ENCODE measurements around the gene RPL37. TPM values are rescaled to one million over a fixed set of nuclear protein-coding genes. Genes with fewer than 3 reads are reported as not detected.
"Not testable (repeated sequence)": the region's sequence is repeated elsewhere in the genome, so short reads cannot be mapped to it uniquely, and the experiment has no call there.

RPL37 gene
- total and polyA plus RNA-seq, 8 donors, result 87.9 to 2,879 (median 1,228) TPM

DNA sequence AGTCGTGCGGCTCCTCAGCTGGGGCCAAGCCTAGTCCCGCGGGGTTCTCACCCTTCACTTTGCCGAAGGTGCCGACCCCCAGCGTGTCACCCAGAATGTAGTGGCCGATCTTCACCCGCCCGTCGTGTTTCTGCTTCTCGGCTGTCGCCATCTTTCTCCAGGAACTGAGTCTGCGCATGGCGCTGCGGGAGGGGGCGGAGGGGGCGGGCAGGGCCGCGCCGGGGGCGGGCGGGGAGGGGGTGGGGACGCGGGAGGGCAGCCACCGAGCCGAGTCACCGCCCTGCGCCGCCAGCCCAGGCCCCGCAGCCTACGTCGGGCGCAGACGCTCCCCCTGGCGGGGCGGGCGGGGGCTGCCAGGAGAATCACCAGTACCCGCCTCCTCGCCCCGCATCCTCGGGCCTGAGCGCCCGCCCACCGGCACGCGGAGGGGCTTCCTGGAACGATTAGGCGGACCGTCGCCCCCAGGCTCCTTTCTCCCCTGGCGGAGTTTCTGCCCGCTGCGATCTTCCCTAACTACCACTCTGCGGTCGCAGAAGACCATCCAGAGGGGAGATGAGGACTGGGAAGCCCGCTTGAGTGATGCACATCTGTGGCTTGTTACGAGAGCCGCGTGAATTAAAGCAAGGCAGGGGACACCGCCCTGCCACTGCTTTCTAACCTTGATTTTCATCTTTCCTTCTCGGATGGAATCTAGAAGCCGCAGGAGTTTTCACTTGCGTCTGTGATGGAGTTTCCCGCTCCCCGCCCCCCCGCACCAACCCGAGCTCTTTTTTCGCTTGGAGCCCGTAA, 36.8 kb downstream of the RPL37 start, which contains the start of gene PRKAA1:
Gene PRKAA1 (minus strand): TSS at position 363 of the 789 bp plus-strand sequence. CDS start 185 bp downstream, at position 178.
- Histone ChIP-seq H3K27ac (peak within 1 kb of the TSS; percentile 96 to 99 (median 97)), H3K27me3 (no peaks in the 10 kb centered on the region), H3K36me3 (no peaks in the 10 kb centered on the region), H3K4me1 (peaks cover 10 to 50% (median 34%) of the 10 kb centered on the region in 4 donors), H3K9me3 (no peaks in the 10 kb centered on the region), H3K4me3 (peak within 1 kb of the TSS; percentile 96 to 100 (median 98))
- peak; percentile 90 to 96 for DNase-seq
- TF ChIP-seq, protein P1, sequence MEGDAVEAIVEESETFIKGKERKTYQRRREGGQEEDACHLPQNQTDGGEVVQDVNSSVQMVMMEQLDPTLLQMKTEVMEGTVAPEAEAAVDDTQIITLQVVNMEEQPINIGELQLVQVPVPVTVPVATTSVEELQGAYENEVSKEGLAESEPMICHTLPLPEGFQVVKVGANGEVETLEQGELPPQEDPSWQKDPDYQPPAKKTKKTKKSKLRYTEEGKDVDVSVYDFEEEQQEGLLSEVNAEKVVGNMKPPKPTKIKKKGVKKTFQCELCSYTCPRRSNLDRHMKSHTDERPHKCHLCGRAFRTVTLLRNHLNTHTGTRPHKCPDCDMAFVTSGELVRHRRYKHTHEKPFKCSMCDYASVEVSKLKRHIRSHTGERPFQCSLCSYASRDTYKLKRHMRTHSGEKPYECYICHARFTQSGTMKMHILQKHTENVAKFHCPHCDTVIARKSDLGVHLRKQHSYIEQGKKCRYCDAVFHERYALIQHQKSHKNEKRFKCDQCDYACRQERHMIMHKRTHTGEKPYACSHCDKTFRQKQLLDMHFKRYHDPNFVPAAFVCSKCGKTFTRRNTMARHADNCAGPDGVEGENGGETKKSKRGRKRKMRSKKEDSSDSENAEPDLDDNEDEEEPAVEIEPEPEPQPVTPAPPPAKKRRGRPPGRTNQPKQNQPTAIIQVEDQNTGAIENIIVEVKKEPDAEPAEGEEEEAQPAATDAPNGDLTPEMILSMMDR (IDR thresholded peaks at IDR 0.05), result peak in 5 of 7 experiments; percentile 38 to 89 (median 63)
- TF ChIP-seq EP300 (IDR thresholded peaks at IDR 0.05), result no peak
- peak; percentile 41 to 77 (median 60) for TF ChIP-seq POLR2AphosphoS5 (IDR thresholded peaks at IDR 0.05)
- intact Hi-C loops (cut with DNase I; ENCODE audit: low total_unique reads), result no loop called here
- 0 to 1% (median 0%) methylated on average over 30 to 70 of the region's 70 CpGs for WGBS, 5 donors

DNA sequence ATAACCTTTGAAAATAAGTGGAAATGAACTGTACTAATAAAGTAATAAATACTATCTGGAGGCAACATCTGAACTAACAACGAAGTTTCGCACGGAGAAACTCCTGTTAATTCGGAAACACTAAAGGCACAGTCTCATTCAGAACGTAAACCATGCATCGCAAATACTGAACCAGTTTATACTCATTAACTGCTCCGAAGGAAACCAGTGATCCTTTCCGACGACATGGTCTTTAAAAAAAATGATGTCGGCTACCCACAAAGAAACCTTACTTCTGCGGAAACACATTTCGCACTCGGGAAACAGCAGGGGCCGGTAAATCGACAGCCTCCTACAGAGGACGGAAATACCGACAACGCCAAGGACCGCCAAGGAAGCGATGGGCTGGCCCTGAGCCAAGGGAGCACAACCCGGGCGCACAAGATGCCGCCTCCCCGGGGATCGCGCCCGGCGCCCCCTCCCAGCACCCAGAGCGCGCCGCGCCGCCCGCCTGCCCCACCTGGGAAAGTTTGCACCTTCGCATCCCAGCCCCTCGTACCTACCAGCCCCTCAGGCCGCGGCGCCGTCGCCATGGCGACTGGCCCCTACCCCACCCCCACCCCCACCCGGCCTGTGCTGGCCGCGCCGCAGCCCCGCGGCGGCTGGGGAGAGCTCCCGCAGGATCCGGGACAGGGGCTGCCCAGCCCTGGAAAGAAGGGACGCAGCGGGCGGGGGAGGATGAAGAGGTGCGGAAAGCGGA, 37.6 kb downstream of the RPL37 start:
- DNase-seq, result peak; percentile 73 to 90
- intact Hi-C loops (cut with DNase I; ENCODE audit: low total_unique reads), result no loop called here
- 0 to 1% (median 0%) methylated on average over 31 to 56 of the region's 56 CpGs for WGBS, 5 donors
- H3K27ac ChIP-seq, result peak overlapping the region; percentile 96 to 99 (median 97)
- no peaks in the 10 kb centered on the region for H3K36me3 ChIP-seq
- H3K4me3 ChIP-seq, result peak overlapping the region; percentile 96 to 100 (median 98)
- TF ChIP-seq POLR2AphosphoS5 (IDR thresholded peaks at IDR 0.05) (peak in 1 of 3 donors; percentile 41), POLR2A (IDR thresholded peaks at IDR 0.05) (no peak), EP300 (IDR thresholded peaks at IDR 0.05) (no peak)
- TF ChIP-seq, protein P1 (IDR thresholded peaks at IDR 0.05), result no peak
- H3K27me3 ChIP-seq, result no peaks in the 10 kb centered on the region
- no peaks in the 10 kb centered on the region for H3K9me3 ChIP-seq
- peaks cover 10 to 58% (median 38%) of the 10 kb centered on the region in 4 donors for H3K4me1 ChIP-seq

DNA sequence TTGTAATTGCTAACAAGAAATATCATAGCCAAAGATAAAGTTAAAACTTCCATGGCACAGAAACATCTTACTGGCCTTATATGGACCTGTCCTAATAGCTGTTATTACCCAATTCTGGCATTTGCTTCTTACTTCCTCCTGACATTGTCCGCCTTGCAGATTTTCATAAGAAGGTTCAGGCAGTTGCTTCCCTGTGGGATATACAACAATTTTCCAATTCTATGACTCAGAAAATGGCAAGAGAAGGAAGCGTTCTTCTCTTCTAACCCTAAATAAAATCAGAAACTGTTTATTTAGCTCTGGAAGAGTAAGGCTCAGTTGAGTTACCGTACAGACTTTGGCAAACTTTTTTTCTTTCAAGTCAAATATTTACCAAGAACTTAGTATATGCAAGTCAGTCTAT, 38.5 kb downstream of the RPL37 start:
- H3K27me3 ChIP-seq, result no peaks in the 10 kb centered on the region
- intact Hi-C loops (cut with DNase I; ENCODE audit: low total_unique reads), result no loop called here
- 10 to 24% (median 11%) methylated on average over 3 of the region's 3 CpGs for WGBS, 5 donors
- H3K4me1 ChIP-seq, result peaks cover 18 to 67% (median 42%) of the 10 kb centered on the region in 4 donors
- H3K9me3 ChIP-seq, result no peaks in the 10 kb centered on the region
- peak overlapping the region; percentile 96 to 100 (median 98) for H3K4me3 ChIP-seq
- H3K27ac ChIP-seq, result peak overlapping the region in 4 of 5 donors; percentile 96 to 99 (median 98)
- no peaks in the 10 kb centered on the region for H3K36me3 ChIP-seq
- DNase-seq, result no peak
- peak in 2 of 3 donors; percentile 54 to 75 for TF ChIP-seq POLR2AphosphoS5 (IDR thresholded peaks at IDR 0.05)
- no peak for TF ChIP-seq POLR2A (IDR thresholded peaks at IDR 0.05)
- TF ChIP-seq EP300 (IDR thresholded peaks at IDR 0.05), result no peak
- TF ChIP-seq, protein P1 (IDR thresholded peaks at IDR 0.05), result no peak

DNA sequence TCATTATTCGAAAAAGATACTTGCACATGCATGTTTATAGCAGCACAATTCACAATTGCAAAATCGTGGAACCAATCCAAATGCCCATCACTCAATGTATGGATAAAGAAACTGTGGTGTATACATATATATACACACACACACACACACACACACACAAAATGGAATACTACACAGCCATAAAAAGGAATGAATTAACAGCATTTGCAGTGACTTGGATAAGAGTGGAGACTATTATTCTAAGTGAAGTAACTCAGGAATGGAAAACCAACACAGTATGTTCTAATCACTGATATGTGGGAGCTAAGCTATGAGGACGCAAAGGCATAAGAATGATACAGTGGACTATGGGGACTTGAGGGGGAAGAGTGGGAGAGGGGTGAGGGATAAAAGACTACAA, 40.1 kb downstream of the RPL37 start:
- 77 to 92% (median 86%) methylated on average over 3 of the region's 3 CpGs for WGBS, 5 donors

DNA sequence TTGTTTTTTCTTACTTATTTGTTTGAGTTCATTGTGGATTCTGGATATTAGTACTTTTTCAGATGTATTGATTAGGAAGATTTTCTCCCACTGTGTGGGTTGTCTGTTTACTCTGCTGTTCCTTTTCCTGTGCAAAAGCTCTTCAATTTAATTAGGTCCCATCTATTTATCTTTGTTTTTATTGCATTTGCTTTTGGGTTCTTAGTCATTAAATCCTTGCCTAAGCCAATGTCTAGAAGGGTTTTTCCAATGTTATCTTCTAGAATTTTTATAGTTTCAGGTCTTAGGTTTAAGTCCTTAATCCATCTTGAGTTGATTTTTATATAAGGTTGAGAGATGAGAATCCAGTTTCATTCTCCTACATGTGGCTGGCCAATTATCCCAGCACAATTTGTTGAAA, 40.7 kb downstream of the RPL37 start:
- DNase-seq; H3K27ac ChIP-seq; H3K9me3 ChIP-seq; intact Hi-C loops (cut with DNase I; ENCODE audit: low total_unique reads); H3K36me3 ChIP-seq; H3K4me3 ChIP-seq; H3K27me3 ChIP-seq: not testable (repeated sequence)
- H3K4me1 ChIP-seq, result peaks cover 24 to 84% (median 52%) of the 10 kb centered on the region in 4 donors

More for the DNA sequence above, 40.1 kb downstream of the RPL37 start:
- H3K9me3 ChIP-seq; intact Hi-C loops (cut with DNase I; ENCODE audit: low total_unique reads); H3K36me3 ChIP-seq; H3K4me3 ChIP-seq; H3K27me3 ChIP-seq; DNase-seq: not testable (repeated sequence)
- Histone ChIP-seq H3K27ac (peak overlapping the region in 1 of 5 donors; percentile 99), H3K4me1 (peaks cover 24 to 84% (median 52%) of the 10 kb centered on the region in 4 donors)

DNA sequence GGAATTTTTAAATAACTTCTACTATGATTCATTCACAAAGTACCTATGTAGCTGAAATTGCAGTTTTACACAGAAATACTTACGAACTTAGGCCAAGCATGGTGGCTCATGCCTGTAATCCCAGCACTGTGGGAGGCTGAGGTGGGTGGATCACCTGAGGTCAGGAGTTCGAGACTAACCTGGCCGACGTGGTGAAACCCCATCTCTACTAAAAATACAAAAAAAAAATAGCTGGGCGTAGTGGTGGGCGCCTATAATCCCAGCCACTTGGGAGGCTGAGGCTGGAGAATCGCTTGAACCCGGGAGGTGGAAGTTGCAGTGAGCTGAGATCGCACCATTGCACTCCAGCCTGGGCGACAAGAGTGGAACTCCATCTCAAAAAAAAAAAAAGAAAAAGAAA, 42.3 kb downstream of the RPL37 start:
- intact Hi-C loops (cut with DNase I; ENCODE audit: low total_unique reads); H3K9me3 ChIP-seq; DNase-seq; H3K27me3 ChIP-seq; H3K4me3 ChIP-seq: not testable (repeated sequence)
- Histone ChIP-seq H3K4me1 (peaks cover 16 to 88% (median 54%) of the 10 kb centered on the region in 4 donors), H3K27ac (peak overlapping the region in 1 of 5 donors; percentile 15), H3K36me3 (peaks cover 0 to 12% (median 6%) of the 10 kb centered on the region in 4 donors)
- WGBS, 5 donors, result 90 to 93% (median 91%) methylated on average over 10 of the region's 10 CpGs
